ENCODE data around the gene CD52. TPM values are rescaled to one million over a fixed set of nuclear protein-coding genes. Genes with fewer than 3 reads are reported as not detected.

CD52 gene
- total RNA-seq, 1 donor from 2014 or later = 2.8 TPM

GRCh38 chr1:26359981-26360806 lies 42.4 kb downstream of the CD52 start:
- peak overlapping the region; percentile 65 for H3K4me3 Mint-ChIP-seq (ENCODE audit: unreplicated experiment)
- H3K9me3 Mint-ChIP-seq (ENCODE audit: unreplicated experiment) = peaks cover 3% of the 10 kb centered on the region
- peaks cover 11% of the 10 kb centered on the region for H3K4me1 Mint-ChIP-seq (ENCODE audit: low read depth, unreplicated experiment)
- H3K27ac Mint-ChIP-seq (ENCODE audit: unreplicated experiment) = no peak overlapping the region
- TF ChIP-seq CTCF (IDR thresholded peaks at IDR 0.05; ENCODE audit: partially characterized antibody, unreplicated experiment) = no peak
- H3K27me3 Mint-ChIP-seq (ENCODE audit: unreplicated experiment) = peaks cover 17% of the 10 kb centered on the region
- DNase-seq = peak; percentile 72
- H3K36me3 Mint-ChIP-seq (ENCODE audit: unreplicated experiment) = no peaks in the 10 kb centered on the region

DNA sequence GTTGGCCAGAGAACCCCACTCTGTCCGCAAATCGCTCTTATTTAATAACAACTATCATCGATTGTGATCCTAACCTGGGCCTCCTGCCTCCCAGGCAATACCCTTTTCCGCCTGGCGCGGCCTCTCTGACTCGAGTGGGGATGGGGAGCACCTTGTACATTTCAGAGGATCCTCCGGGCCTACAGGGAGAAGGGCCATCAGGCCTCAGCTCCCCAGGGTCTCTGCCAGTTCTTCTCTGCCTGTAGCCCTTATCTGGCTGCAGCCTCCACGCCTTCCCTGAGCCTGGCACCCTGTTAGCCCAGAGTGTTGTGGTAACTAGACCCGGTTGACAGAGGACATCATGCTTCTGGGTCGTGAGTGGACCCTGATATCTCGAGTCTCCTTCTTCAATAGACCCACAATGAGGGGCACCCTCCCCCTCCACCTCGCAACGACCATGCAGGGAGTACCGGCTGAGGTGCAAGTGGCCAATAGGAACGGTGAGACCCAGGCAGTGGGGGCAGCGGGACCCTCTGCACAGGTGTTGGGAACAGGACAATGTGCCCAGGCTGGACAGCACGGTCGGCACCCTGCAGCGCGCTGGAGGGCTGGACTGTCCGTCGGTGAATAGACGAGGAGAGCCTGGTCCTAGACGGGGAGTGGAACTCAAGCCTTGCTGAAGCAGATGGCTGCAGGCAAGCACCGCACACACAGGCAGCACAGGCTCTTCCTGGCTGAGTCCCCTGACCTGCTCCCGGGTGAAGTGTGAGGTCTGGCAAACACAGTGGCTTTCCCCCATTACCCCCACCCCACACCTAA lies 43.2 kb downstream of the CD52 start:
- Mint-ChIP-seq H3K9me3 (ENCODE audit: unreplicated experiment) (peaks cover 3% of the 10 kb centered on the region), H3K36me3 (ENCODE audit: unreplicated experiment) (no peaks in the 10 kb centered on the region), H3K4me1 (ENCODE audit: low read depth, unreplicated experiment) (peaks cover 7% of the 10 kb centered on the region), H3K27me3 (ENCODE audit: unreplicated experiment) (peaks cover 17% of the 10 kb centered on the region), H3K4me3 (ENCODE audit: unreplicated experiment) (peak overlapping the region; percentile 65), H3K27ac (ENCODE audit: unreplicated experiment) (no peak overlapping the region)
- TF ChIP-seq CTCF (IDR thresholded peaks at IDR 0.05; ENCODE audit: partially characterized antibody, unreplicated experiment) = no peak
- no peak for DNase-seq

- Mint-ChIP-seq H3K4me3 (ENCODE audit: unreplicated experiment) (no peak overlapping the region), H3K4me1 (ENCODE audit: low read depth, unreplicated experiment) (peaks cover 7% of the 10 kb centered on the region), H3K36me3 (ENCODE audit: unreplicated experiment) (no peaks in the 10 kb centered on the region), H3K9me3 (ENCODE audit: unreplicated experiment) (peaks cover 3% of the 10 kb centered on the region), H3K27me3 (ENCODE audit: unreplicated experiment) (peaks cover 17% of the 10 kb centered on the region), H3K27ac (ENCODE audit: unreplicated experiment) (no peak overlapping the region)
- DNase-seq = no peak
- TF ChIP-seq CTCF (IDR thresholded peaks at IDR 0.05; ENCODE audit: partially characterized antibody, unreplicated experiment) = no peak
Observed at GRCh38 chr1:26361605-26362122, 43.9 kb downstream of the CD52 start.

- H3K9me3 Mint-ChIP-seq (ENCODE audit: unreplicated experiment) = peaks cover 3% of the 10 kb centered on the region
- H3K27ac Mint-ChIP-seq (ENCODE audit: unreplicated experiment) = no peak overlapping the region
- no peak overlapping the region for H3K4me3 Mint-ChIP-seq (ENCODE audit: unreplicated experiment)
- DNase-seq = no peak
- H3K36me3 Mint-ChIP-seq (ENCODE audit: unreplicated experiment) = no peaks in the 10 kb centered on the region
- peaks cover 7% of the 10 kb centered on the region for H3K4me1 Mint-ChIP-seq (ENCODE audit: low read depth, unreplicated experiment)
- peaks cover 17% of the 10 kb centered on the region for H3K27me3 Mint-ChIP-seq (ENCODE audit: unreplicated experiment)
- no peak for TF ChIP-seq CTCF (IDR thresholded peaks at IDR 0.05; ENCODE audit: partially characterized antibody, unreplicated experiment)
Observed at GRCh38 chr1:26362331-26362730, 44.6 kb downstream of the CD52 start.

Data from glutamatergic neuron (in vitro differentiated cells).